H1 (cell line): ENCODE measurements around the gene LYAR. TPM values are rescaled to one million over a fixed set of nuclear protein-coding genes. Genes with fewer than 3 reads are reported as not detected.

Experiments
- CTCF ChIA-PET: fragments of 300-600 bp; sonication (Branson Sonifier 250); formaldehyde crosslinking; loops from one replicate; lab custom pipeline; 2021; ENCODE audit not compliant: partially characterized antibody; lab: Charles Lee
- POLR2A ChIA-PET: fragments of 300-600 bp; sonication (Branson Sonifier 250); formaldehyde crosslinking; loops from one replicate; lab custom pipeline; 2021; ENCODE audit warnings: inconsistent platforms; ENCODE audit not compliant: partially characterized antibody; lab: Charles Lee
- DNase-seq, 2 experiments: peaks; one replicate each; pipeline versions ENCODE4 v3.0.0 to v3.0.0-alpha.2; 2010 to 2022; ENCODE audit warnings: low spot score in 2 of 2, low read depth in 1 of 2, mixed read lengths in 1 of 2
- FAIRE-seq: peaks from 2 replicates; lab custom pipeline; 2011; peaks lifted over from hg19 to GRCh38; lab: Jason Lieb, UNC
- H2AFZ ChIP-seq: 2 replicates; pipeline ENCODE4 v1.8.1; 2012; ENCODE audit warnings: low read length, inconsistent platforms
- H2AK5ac ChIP-seq: 2 replicates; pipeline ENCODE4 v1.6.1; 2013; ENCODE audit warnings: low read depth, low read length
- H2BK120ac ChIP-seq: replicated peaks from 2 replicates; pipeline ENCODE3; 2013; ENCODE audit warnings: low read depth, low read length, inconsistent platforms
- H2BK12ac ChIP-seq: 2 replicates; pipeline ENCODE4 v1.6.1; 2013; ENCODE audit warnings: low read depth, low read length
- H2BK15ac ChIP-seq: 2 replicates; pipeline ENCODE4 v1.6.1; 2013; ENCODE audit warnings: low read length
- H2BK20ac ChIP-seq: 2 replicates; pipeline ENCODE4 v1.6.1; 2013; ENCODE audit warnings: low read length
- H2BK5ac ChIP-seq: 2 replicates; pipeline ENCODE4 v1.6.1; 2013; ENCODE audit warnings: low read depth, low read length
- H3K14ac ChIP-seq: 2 replicates; pipeline ENCODE4 v1.6.1; 2013; ENCODE audit warnings: inconsistent platforms; ENCODE audit not compliant: insufficient read length
- H3K18ac ChIP-seq: 2 replicates; pipeline ENCODE4 v1.6.1; 2013; ENCODE audit warnings: low read length; ENCODE audit errors: extremely low read depth
- H3K23ac ChIP-seq: 2 replicates; pipeline ENCODE4 v1.6.1; 2013; ENCODE audit warnings: inconsistent platforms; ENCODE audit not compliant: insufficient read length
- H3K23me2 ChIP-seq: 2 replicates; pipeline ENCODE4 v1.6.1; 2013; ENCODE audit warnings: low read depth, low read length
- H3K27ac ChIP-seq: 2 replicates; pipeline ENCODE4 v1.6.1; 2011; ENCODE audit warnings: low read depth, low read length, inconsistent platforms
- H3K27me3 ChIP-seq, 4 experiments: replicated peaks in 1 of 4; 1 replicate in 1 of 4; 2 replicates in 3 of 4; pipeline versions ENCODE4 v1.6.1 to v1.8.1; 2011 to 2013; ENCODE audit warnings: low read length in 3 of 4, mild to moderate bottlenecking in 3 of 4, inconsistent platforms in 2 of 4, mixed read lengths in 2 of 4, moderate library complexity in 1 of 4; ENCODE audit not compliant: control insufficient read depth in 3 of 4, insufficient read depth in 3 of 4; ENCODE audit errors: extremely low read depth in 1 of 4
- H3K36me3 ChIP-seq, 4 experiments: 2 replicates each; pipeline versions ENCODE4 v1.6.1 to v1.8.1; 2011 to 2013; ENCODE audit warnings: mild to moderate bottlenecking in 4 of 4, low read length in 3 of 4, moderate library complexity in 2 of 4, control low read depth in 1 of 4, inconsistent platforms in 1 of 4; ENCODE audit not compliant: insufficient read depth in 4 of 4, control insufficient read depth in 2 of 4
- H3K4ac ChIP-seq: replicated peaks from 2 replicates; pipeline ENCODE3; 2013; ENCODE audit warnings: low read length, low read depth, mixed read lengths, inconsistent platforms; ENCODE audit not compliant: insufficient read length
- H3K4me1 ChIP-seq, 4 experiments: replicated peaks in 1 of 4; 1 replicate in 1 of 4; 2 replicates in 3 of 4; pipeline versions ENCODE4 v1.6.1 to v1.8.1; 2011 to 2013; ENCODE audit warnings: low read length in 3 of 4, inconsistent platforms in 2 of 4, mixed read lengths in 1 of 4; ENCODE audit not compliant: insufficient read depth in 4 of 4, control insufficient read depth in 3 of 4
- H3K4me2 ChIP-seq, 2 experiments: 2 replicates each; pipeline versions ENCODE4 v1.6.1 to v1.8.1; 2011 to 2013; ENCODE audit warnings: low read depth in 2 of 2, low read length in 2 of 2, control low read depth in 1 of 2, inconsistent platforms in 1 of 2, mild to moderate bottlenecking in 1 of 2; ENCODE audit not compliant: insufficient read depth in 1 of 2
- H3K4me3 ChIP-seq, 4 experiments: fragments of 200-600, 300-600 bp in 1 of 4; sonication (generic), shearing (Covaris generic), sonication (Bioruptor Twin) in 1 of 4; 2 replicates each; pipeline versions ENCODE4 v1.5.1 to v1.8.1; 2011 to 2016; ENCODE audit warnings: low read length in 4 of 4, low read depth in 3 of 4, control low read depth in 2 of 4, inconsistent platforms in 2 of 4, mild to moderate bottlenecking in 2 of 4, mixed read lengths in 1 of 4, moderate library complexity in 1 of 4; ENCODE audit not compliant: insufficient read depth in 2 of 4; ENCODE audit errors: extremely low read depth in 1 of 4
- H3K56ac ChIP-seq: replicated peaks from 2 replicates; pipeline ENCODE3; 2013; ENCODE audit warnings: low read depth, mild to moderate bottlenecking, mixed read lengths, low read length, inconsistent platforms; ENCODE audit not compliant: insufficient read length
- H3K79me1 ChIP-seq: 2 replicates; pipeline ENCODE4 v1.6.1; 2013; ENCODE audit warnings: low read depth, low read length, control low read depth
- H3K79me2 ChIP-seq, 2 experiments: 2 replicates each; pipeline versions ENCODE4 v1.6.1 to v1.8.1; 2012 to 2013; ENCODE audit warnings: low read length in 2 of 2, mild to moderate bottlenecking in 2 of 2, inconsistent platforms in 1 of 2; ENCODE audit not compliant: insufficient read depth in 2 of 2, control insufficient read depth in 1 of 2
- H3K9ac ChIP-seq, 4 experiments: replicated peaks in 1 of 4; 1 replicate in 1 of 4; 2 replicates in 3 of 4; pipeline versions ENCODE4 v1.6.1 to v1.8.1; 2011 to 2013; ENCODE audit warnings: low read depth in 3 of 4, low read length in 3 of 4, control low read depth in 2 of 4, mild to moderate bottlenecking in 2 of 4, moderate library complexity in 2 of 4, inconsistent platforms in 1 of 4; ENCODE audit errors: extremely low read depth in 1 of 4
- H3K9me3 ChIP-seq, 2 experiments: 2 replicates each; pipeline versions ENCODE4 v1.6.1 to v1.8.1; 2012 to 2013; ENCODE audit warnings: mild to moderate bottlenecking in 2 of 2, moderate library complexity in 2 of 2, control low read depth in 1 of 2, inconsistent platforms in 1 of 2, low read depth in 1 of 2, low read length in 1 of 2, mixed read lengths in 1 of 2; ENCODE audit not compliant: insufficient read depth in 2 of 2
- H4K20me1 ChIP-seq, 2 experiments: replicated peaks in 1 of 2; 2 replicates each; pipeline versions ENCODE3 to v1.8.1; 2011 to 2013; ENCODE audit warnings: inconsistent platforms in 2 of 2, low read length in 2 of 2, mild to moderate bottlenecking in 1 of 2; ENCODE audit not compliant: insufficient read depth in 2 of 2, control insufficient read depth in 1 of 2
- H4K5ac ChIP-seq: 2 replicates; pipeline ENCODE4 v1.6.1; 2013; ENCODE audit warnings: low read length, low read depth, mixed read lengths, inconsistent platforms; ENCODE audit not compliant: insufficient read length
- H4K8ac ChIP-seq: 2 replicates; pipeline ENCODE4 v1.8.0; 2013; ENCODE audit warnings: mild to moderate bottlenecking, moderate library complexity, low read length, inconsistent platforms; ENCODE audit not compliant: insufficient read depth; ENCODE audit errors: extremely low read depth
- H4K91ac ChIP-seq: replicated peaks from 2 replicates; pipeline ENCODE3; 2013; ENCODE audit warnings: low read length, mixed read lengths, inconsistent platforms; ENCODE audit not compliant: insufficient read length
- CBX8 ChIP-seq: fragments of 300-800, 300-1000 bp; sonication (generic); IDR thresholded peaks from 2 replicates; pipeline ENCODE4 v1.7.1; 2016; ENCODE audit warnings: low read depth, low read length, borderline replicate concordance
- CHD2 ChIP-seq: IDR thresholded peaks from 2 replicates; pipeline ENCODE4 v1.6.1; 2012; ENCODE audit warnings: low read length, improper control_type of control experiment
- HDAC2 ChIP-seq, 2 experiments: fragments of 300-600 bp in 1 of 2; sonication (generic) in 1 of 2; IDR thresholded peaks; 2 replicates each; pipeline ENCODE4 v1.6.1; 2011 to 2012; ENCODE audit warnings: low read depth in 2 of 2, low read length in 2 of 2, mild to moderate bottlenecking in 2 of 2, moderate library complexity in 2 of 2, borderline replicate concordance in 1 of 2, inconsistent platforms in 1 of 2
- RAD21 ChIP-seq, 2 experiments: IDR thresholded peaks in 1 of 2; conservative IDR thresholded peaks in 1 of 2; 2 replicates each; pipeline ENCODE4 v1.6.1; 2011; ENCODE audit warnings: low read depth in 2 of 2, low read length in 2 of 2, improper control_type of control experiment in 1 of 2, inconsistent platforms in 1 of 2, mild to moderate bottlenecking in 1 of 2, moderate library complexity in 1 of 2
- WGBS, 2 experiments: shearing (Covaris generic) in 1 of 2; methylation state at CpG; one replicate each; pipeline versions ENCODE4 v1.1.6 to v1.1.7; 2013 to 2015; ENCODE audit warnings: low lambda C conversion rate in 2 of 2, mixed read lengths in 2 of 2, inconsistent platforms in 1 of 2, low coverage in 1 of 2, missing lambda C conversion rate in 1 of 2; ENCODE audit not compliant: insufficient replicate concordance in 2 of 2, insufficient coverage in 1 of 2, insufficient read length in 1 of 2; ENCODE audit errors: extremely low coverage in 1 of 2, missing lambda C conversion rate in 1 of 2; 5-methylcytosine and 5-hydroxymethylcytosine counted together
- polyA plus RNA-seq, 7 experiments: library from polyadenylated mRNA; depleted of rRNA in 3 of 7; stranded (reverse) in 5 of 7; unstranded in 2 of 7; fragments of >200 nt in 5 of 7; fragments of 200-250 nt in 2 of 7; gene quantifications; 1 replicate in 5 of 7; 2 replicates in 1 of 7; 4 replicates in 1 of 7; pipeline versions ENCODE4 v1.2.1 to v1.2.3, GENCODE V29; 2011 to 2013; ENCODE audit warnings: missing spikeins in 2 of 7, mixed read lengths in 2 of 7
- total RNA-seq: library from RNA; stranded (reverse); fragmentation: NEBNext Ultra II Directional; extraction: Animal tissue kit (Norgen Biotek cat#: 25700); gene quantifications from 2 replicates; pipeline ENCODE4 v1.2.1, GENCODE V29; 2021

LYAR gene
- total and polyA plus RNA-seq, 2 of the 8 experiments (the other 6 are each of a cell fraction or from before 2014, with no cell fraction given), result 6.5 to 46.9 TPM

- H3K27me3 ChIP-seq, result no peaks in the 10 kb centered on the region
- no peak overlapping the region for H4K5ac ChIP-seq
- H3K4me2 ChIP-seq, result peak overlapping the region; percentile 90 to 95
- TF ChIP-seq HDAC2 (IDR thresholded peaks at IDR 0.05; ENCODE audit: borderline replicate concordance in 1 of 2, low read depth in 2 of 2, low read length in 2 of 2) (0 out of 4 replicates have a peak, but pooled peaks of 1 of the 2 experiments have one; percentile 10), CBX8 (no peak), RAD21 (IDR thresholded peaks at IDR 0.05 in 1 of 2, conservative IDR thresholded peaks at IDR 0.05 in 1 of 2; ENCODE audit: low read depth in 2 of 2, low read length in 2 of 2) (no peak), CHD2 (no peak)
- TF ChIP-seq, all 59 proteins: peak for 1
- no peak overlapping the region for H3K4ac ChIP-seq
- H3K79me1 ChIP-seq, result peaks cover 18% of the 10 kb centered on the region
- ChIA-PET POLR2A (interaction anchor here (1.4 kb wide), 1 partner anchor 17 kb away, joined by 3 read pairs; no protein-coding TSS in a partner anchor), CTCF (interaction anchor here (0.9 kb wide), 1 partner anchor 15 kb away, joined by 3 read pairs; no protein-coding TSS in a partner anchor)
- peak overlapping the region; percentile 54; the same call in 1 of the 2 replicates for H2AFZ ChIP-seq
- 0 out of 2 replicates have a peak overlapping the region, but pooled peaks have one; percentile 51 for H3K18ac ChIP-seq
- H3K56ac ChIP-seq, result no peak overlapping the region
- peaks cover 0 to 15% (median 4%) of the 10 kb centered on the region in 4 experiments; a peak in 4 of 7 replicates for H3K4me1 ChIP-seq
- H3K4me3 ChIP-seq, result peak overlapping the region; percentile 80 to 92 (median 88)
- 1% methylated on average over 10 of the region's 10 CpGs; no CpG with 5 or more reads in 1 of the 2 experiments for WGBS, 2 experiments
- no peak overlapping the region for H4K8ac ChIP-seq
- DNase-seq (no peak), FAIRE-seq (no peak)
- H2BK15ac ChIP-seq, result no peak overlapping the region
- H2BK12ac ChIP-seq, result no peak overlapping the region
- H2BK5ac ChIP-seq, result 0 out of 2 replicates have a peak overlapping the region, but pooled peaks have one; percentile 50
- no peak overlapping the region for H2BK120ac ChIP-seq
- no peak overlapping the region for H2AK5ac ChIP-seq
- peak overlapping the region in 3 of 4 experiments; percentile 70 to 86 (median 70); a peak in 6 of 7 replicates for H3K9ac ChIP-seq
- H3K23me2 ChIP-seq, result peaks cover 16% of the 10 kb centered on the region
- no peak overlapping the region for H3K14ac ChIP-seq
- no peak overlapping the region for H3K23ac ChIP-seq
- peaks cover 2 to 20% (median 12%) of the 10 kb centered on the region in 4 experiments for H3K36me3 ChIP-seq
- H2BK20ac ChIP-seq, result no peak overlapping the region
- H3K27ac ChIP-seq, result no peak overlapping the region
- no peak overlapping the region for H4K91ac ChIP-seq
- peaks cover 0 to 28% of the 10 kb centered on the region in 2 experiments for H4K20me1 ChIP-seq
- no peaks in the 10 kb centered on the region for H3K9me3 ChIP-seq
- H3K79me2 ChIP-seq, result peaks cover 18 to 74% of the 10 kb centered on the region in 2 experiments
Observed at GRCh38 chr4:4289597-4289940, 385 bp downstream of the LYAR start.
